ENCODE results near the gene RAB7A.
"Not testable (repeated sequence)": the region's sequence is repeated elsewhere in the genome, so short reads cannot be mapped to it uniquely, and the experiment has no call there.

The RAB7A gene

GRCh38 chr3:128753715-128754114 lies 27.7 kb downstream of the RAB7A start:
- no peak for DNase-seq (ENCODE audit: low spot score)

- no peak for DNase-seq (ENCODE audit: low spot score)
Observed at GRCh38 chr3:128760042-128760441, 34.1 kb downstream of the RAB7A start.

GRCh38 chr3:128760881-128761280 lies 34.9 kb downstream of the RAB7A start:
- DNase-seq (ENCODE audit: low spot score), result no peak

- no peak for DNase-seq (ENCODE audit: low spot score)
Observed at GRCh38 chr3:128761392-128761791, 35.4 kb downstream of the RAB7A start.

- no peak for DNase-seq (ENCODE audit: low spot score)
Observed at GRCh38 chr3:128763967-128764366, 38.0 kb downstream of the RAB7A start.

- DNase-seq (ENCODE audit: low spot score), result no peak
Observed at GRCh38 chr3:128764863-128765262, 38.9 kb downstream of the RAB7A start.

GRCh38 chr3:128767094-128767750 lies 41.2 kb downstream of the RAB7A start:
- no peak for DNase-seq (ENCODE audit: low spot score)

- DNase-seq (ENCODE audit: low spot score), result no peak
Observed at GRCh38 chr3:128768471-128768870, 42.5 kb downstream of the RAB7A start.

- DNase-seq (ENCODE audit: low spot score), result no peak
Observed at GRCh38 chr3:128770387-128770786, 44.4 kb downstream of the RAB7A start.

- not testable (repeated sequence) for DNase-seq (ENCODE audit: low spot score)
Observed at GRCh38 chr3:128773189-128773588, 47.2 kb downstream of the RAB7A start.

GRCh38 chr3:128773592-128773991 lies 47.6 kb downstream of the RAB7A start:
- not testable (repeated sequence) for DNase-seq (ENCODE audit: low spot score)

- DNase-seq (ENCODE audit: low spot score), result no peak
Observed at GRCh38 chr3:128775241-128775640, 49.3 kb downstream of the RAB7A start.

- no peak for DNase-seq (ENCODE audit: low spot score)
Observed at GRCh38 chr3:128775906-128776542, 50.0 kb downstream of the RAB7A start.

GRCh38 chr3:128780101-128780837 lies 54.3 kb downstream of the RAB7A start:
- no peak for DNase-seq (ENCODE audit: low spot score)

- DNase-seq (ENCODE audit: low spot score), result no peak
Observed at GRCh38 chr3:128781164-128781563, 55.2 kb downstream of the RAB7A start.

GRCh38 chr3:128782282-128783146 lies 56.5 kb downstream of the RAB7A start:
- no peak for DNase-seq (ENCODE audit: low spot score)

GRCh38 chr3:128783774-128784173 lies 57.8 kb downstream of the RAB7A start:
- DNase-seq (ENCODE audit: low spot score), result no peak

- no peak for DNase-seq (ENCODE audit: low spot score)
Observed at GRCh38 chr3:128784232-128784631, 58.2 kb downstream of the RAB7A start.

GRCh38 chr3:128784843-128785242 lies 58.9 kb downstream of the RAB7A start:
- DNase-seq (ENCODE audit: low spot score), result no peak

GRCh38 chr3:128786434-128787020 lies 60.5 kb downstream of the RAB7A start:
- DNase-seq (ENCODE audit: low spot score), result no peak
